Ishikawa (cell line): ENCODE results near the gene CFAP161.

ENCODE experiments used
- CEBPB ChIP-seq: IDR thresholded peaks from 2 replicates; pipeline ENCODE4 v1.6.1; 2012
- CREB1 ChIP-seq: IDR thresholded peaks from 2 replicates; pipeline ENCODE4 v1.6.1; 2012; ENCODE audit warnings: low read depth
- EGR1 ChIP-seq: IDR thresholded peaks from 2 replicates; pipeline ENCODE4 v1.6.1; 2012
- EP300 ChIP-seq: IDR thresholded peaks from 2 replicates; pipeline ENCODE4 v1.6.1; 2012; ENCODE audit warnings: borderline replicate concordance
- FOXM1 ChIP-seq: IDR thresholded peaks from 2 replicates; pipeline ENCODE4 v1.6.1; 2012; ENCODE audit warnings: low read depth, borderline replicate concordance
- NFIC ChIP-seq: IDR thresholded peaks from 2 replicates; pipeline ENCODE4 v1.6.1; 2012
- RAD21 ChIP-seq: IDR thresholded peaks from 2 replicates; pipeline ENCODE4 v1.6.1; 2012; ENCODE audit warnings: low read depth
- TAF1 ChIP-seq: IDR thresholded peaks from 2 replicates; pipeline ENCODE4 v1.6.1; 2012; ENCODE audit warnings: low read depth, mild to moderate bottlenecking
- TCF12 ChIP-seq: IDR thresholded peaks from 2 replicates; pipeline ENCODE4 v1.6.1; 2012; ENCODE audit warnings: low read depth
- TEAD4 ChIP-seq: IDR thresholded peaks from 2 replicates; pipeline ENCODE4 v1.6.1; 2012
- YY1 ChIP-seq: IDR thresholded peaks from 2 replicates; pipeline ENCODE4 v1.6.1; 2012; ENCODE audit warnings: low read depth
- ZBTB7A ChIP-seq: IDR thresholded peaks from 2 replicates; pipeline ENCODE4 v1.6.1; 2012; ENCODE audit warnings: low read depth
- TF ChIP-seq, protein P1 (sequence below): IDR thresholded peaks from 2 replicates; pipeline ENCODE4 v1.6.1; 2012; ENCODE audit warnings: low read depth, mild to moderate bottlenecking
- TF ChIP-seq, protein P2 (sequence below): IDR thresholded peaks from 2 replicates; pipeline ENCODE4 v1.6.1; 2012
- TF ChIP-seq, protein P3 (sequence below): IDR thresholded peaks from 2 replicates; pipeline ENCODE4 v1.6.1; 2012

The CFAP161 gene

DNA sequence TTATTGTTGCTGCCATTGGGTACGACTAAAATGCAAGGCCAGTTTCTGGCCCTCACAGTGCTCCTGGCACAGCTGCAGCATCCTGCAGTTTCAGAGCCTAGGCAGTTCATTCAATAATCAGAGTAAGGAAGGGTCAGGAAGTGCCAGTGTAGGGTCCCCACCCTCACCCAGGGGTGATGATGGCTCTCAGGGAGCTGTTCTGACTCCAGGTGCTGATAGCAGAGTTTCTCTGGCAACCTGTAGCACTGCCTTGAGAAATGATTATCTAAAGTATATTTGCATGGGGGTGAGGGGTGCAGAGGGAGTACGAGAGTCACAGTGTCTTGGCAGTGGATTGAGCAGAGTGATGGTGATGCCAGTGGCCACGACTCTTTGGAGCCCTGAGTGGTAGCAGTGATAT lies 47.1 kb downstream of the CFAP161 start:
- TF ChIP-seq FOXM1 (no peak), TEAD4 (no peak), NFIC (no peak)
- TF ChIP-seq, protein P1, sequence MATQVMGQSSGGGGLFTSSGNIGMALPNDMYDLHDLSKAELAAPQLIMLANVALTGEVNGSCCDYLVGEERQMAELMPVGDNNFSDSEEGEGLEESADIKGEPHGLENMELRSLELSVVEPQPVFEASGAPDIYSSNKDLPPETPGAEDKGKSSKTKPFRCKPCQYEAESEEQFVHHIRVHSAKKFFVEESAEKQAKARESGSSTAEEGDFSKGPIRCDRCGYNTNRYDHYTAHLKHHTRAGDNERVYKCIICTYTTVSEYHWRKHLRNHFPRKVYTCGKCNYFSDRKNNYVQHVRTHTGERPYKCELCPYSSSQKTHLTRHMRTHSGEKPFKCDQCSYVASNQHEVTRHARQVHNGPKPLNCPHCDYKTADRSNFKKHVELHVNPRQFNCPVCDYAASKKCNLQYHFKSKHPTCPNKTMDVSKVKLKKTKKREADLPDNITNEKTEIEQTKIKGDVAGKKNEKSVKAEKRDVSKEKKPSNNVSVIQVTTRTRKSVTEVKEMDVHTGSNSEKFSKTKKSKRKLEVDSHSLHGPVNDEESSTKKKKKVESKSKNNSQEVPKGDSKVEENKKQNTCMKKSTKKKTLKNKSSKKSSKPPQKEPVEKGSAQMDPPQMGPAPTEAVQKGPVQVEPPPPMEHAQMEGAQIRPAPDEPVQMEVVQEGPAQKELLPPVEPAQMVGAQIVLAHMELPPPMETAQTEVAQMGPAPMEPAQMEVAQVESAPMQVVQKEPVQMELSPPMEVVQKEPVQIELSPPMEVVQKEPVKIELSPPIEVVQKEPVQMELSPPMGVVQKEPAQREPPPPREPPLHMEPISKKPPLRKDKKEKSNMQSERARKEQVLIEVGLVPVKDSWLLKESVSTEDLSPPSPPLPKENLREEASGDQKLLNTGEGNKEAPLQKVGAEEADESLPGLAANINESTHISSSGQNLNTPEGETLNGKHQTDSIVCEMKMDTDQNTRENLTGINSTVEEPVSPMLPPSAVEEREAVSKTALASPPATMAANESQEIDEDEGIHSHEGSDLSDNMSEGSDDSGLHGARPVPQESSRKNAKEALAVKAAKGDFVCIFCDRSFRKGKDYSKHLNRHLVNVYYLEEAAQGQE = peak; percentile 68

DNA sequence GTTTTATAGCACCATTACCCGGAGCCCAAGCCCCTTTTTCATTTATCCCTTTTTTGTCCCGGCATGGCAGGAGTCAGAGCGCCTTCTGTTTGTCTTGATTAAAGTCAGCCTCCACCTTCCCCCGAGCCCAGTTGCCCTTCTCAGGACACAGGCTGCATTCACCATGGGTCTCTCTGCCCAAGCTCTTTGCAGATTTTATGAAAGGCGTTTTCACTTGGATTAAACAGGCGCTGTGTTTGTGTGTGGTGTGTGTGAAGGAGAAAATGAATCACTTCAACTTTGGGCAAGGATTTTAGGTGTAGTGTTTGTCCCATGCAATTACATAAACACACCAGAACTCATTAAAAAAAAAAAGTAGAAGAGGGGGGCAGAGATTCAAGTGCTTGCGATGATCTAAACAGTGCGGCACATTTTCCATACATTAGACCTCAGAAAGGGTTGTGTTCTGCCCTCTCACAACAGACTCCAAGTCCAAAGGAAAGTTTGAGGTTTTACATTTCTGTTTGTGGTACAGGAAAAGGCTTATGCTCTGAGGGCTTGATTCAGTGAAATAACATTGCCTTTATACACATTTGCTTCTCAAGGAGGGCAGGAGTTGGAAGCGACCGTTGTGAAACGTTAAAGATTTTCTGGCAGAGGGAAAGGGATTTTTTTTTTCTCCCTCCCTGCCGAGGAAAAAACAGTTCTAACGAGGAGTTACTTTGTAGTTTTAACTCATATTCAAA lies 48.1 kb downstream of the CFAP161 start:
- no peak for TF ChIP-seq ZBTB7A

DNA sequence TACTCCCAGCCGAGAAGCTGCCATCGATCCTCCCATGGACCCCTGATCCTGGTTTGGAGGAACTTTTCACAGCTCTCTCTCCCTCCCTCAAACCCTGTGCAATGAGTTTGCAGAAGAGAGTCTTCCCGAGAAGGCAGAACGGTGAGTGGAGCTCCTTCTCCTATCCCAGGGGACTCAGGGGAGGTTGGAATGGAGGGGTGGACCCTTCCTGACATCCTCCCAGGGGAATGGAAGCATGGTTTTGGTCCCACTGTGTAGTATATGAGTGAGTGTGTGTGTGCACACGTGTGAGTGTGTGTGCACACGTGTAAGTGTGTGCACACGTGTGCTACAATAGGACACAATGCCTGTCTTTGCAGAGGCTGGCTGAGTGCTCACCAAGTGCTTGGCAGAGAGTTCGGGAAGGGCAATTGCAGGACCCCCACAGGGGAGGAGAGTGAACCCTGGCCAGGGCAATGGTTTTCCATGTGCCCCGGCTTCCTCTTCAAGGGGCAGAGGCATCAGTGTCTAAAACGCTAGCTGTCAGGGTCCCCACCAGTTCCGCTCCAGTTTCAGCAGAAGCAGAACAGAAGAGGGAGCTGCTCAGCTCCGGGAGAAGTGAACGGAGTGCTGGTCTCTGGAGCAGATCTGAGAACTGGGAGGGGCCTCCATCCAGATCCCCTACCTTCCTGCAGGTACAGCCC lies 48.8 kb downstream of the CFAP161 start:
- TF ChIP-seq CEBPB = no peak
- no peak for TF ChIP-seq FOXM1
- TF ChIP-seq, protein P2, sequence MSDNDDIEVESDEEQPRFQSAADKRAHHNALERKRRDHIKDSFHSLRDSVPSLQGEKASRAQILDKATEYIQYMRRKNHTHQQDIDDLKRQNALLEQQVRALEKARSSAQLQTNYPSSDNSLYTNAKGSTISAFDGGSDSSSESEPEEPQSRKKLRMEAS = no peak
- TF ChIP-seq TEAD4 = no peak
- no peak for TF ChIP-seq RAD21
- no peak for TF ChIP-seq TCF12
- TF ChIP-seq EP300 = no peak
- TF ChIP-seq, protein P1 = no peak
- no peak for TF ChIP-seq NFIC
- TF ChIP-seq YY1 = no peak
- no peak for TF ChIP-seq EGR1
- TF ChIP-seq TAF1 = no peak
- TF ChIP-seq ZBTB7A = no peak
- TF ChIP-seq, protein P3, sequence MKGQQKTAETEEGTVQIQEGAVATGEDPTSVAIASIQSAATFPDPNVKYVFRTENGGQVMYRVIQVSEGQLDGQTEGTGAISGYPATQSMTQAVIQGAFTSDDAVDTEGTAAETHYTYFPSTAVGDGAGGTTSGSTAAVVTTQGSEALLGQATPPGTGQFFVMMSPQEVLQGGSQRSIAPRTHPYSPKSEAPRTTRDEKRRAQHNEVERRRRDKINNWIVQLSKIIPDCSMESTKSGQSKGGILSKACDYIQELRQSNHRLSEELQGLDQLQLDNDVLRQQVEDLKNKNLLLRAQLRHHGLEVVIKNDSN = no peak
- TF ChIP-seq CREB1 = no peak

DNA sequence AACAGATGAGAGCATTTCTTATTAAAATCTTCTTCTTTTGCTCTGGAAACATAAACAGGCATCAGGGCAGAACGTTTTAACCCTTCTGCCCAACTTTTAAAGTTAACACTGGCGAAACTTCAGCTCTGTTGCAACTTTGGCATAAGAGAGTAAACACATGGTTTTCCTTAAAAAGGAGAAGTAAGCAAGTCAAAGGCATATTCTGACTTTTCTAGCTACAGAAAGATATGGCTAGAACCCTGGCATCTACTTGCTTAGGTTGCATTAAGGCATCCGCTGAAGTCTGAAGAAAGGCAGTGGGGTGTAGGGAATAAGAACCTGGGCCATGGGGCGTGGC lies 49.3 kb downstream of the CFAP161 start:
- TF ChIP-seq NFIC (no peak), CEBPB (no peak), EP300 (no peak), FOXM1 (no peak), TEAD4 (no peak), EGR1 (no peak), YY1 (no peak)
- TF ChIP-seq, protein P1 = no peak
- TF ChIP-seq, protein P3 = no peak

DNA sequence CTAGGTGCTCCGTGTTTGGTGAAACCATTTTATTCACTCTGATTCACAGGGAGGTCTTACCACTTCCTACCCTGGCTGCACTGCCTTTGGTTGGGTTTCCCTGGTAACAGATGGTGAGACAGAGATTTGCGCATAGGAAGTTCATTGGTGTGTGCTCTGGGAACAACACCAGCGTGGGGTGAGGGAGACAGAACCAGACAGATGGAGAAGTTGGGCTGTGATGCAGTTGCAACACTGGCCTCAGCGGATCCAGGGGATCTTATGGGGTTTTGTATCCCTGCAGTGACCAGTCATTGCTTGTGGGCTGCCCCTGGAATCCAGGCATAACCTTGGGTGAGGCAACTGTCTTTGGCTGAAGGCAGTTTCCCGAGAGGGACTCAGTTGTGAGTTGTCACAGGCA lies 50.1 kb downstream of the CFAP161 start:
- TF ChIP-seq, protein P2 = no peak
- TF ChIP-seq TAF1 (no peak), EP300 (no peak), CEBPB (no peak), FOXM1 (no peak), ZBTB7A (no peak), EGR1 (no peak), RAD21 (no peak), TCF12 (no peak), TEAD4 (no peak), NFIC (no peak), YY1 (no peak), CREB1 (no peak)
- TF ChIP-seq, protein P3 = no peak
- TF ChIP-seq, protein P1 = no peak
